Left cardiac atrium (tissue), 4 donors: ENCODE results near the gene OARD1. TPM values are rescaled to one million over a fixed set of nuclear protein-coding genes. Genes with fewer than 3 reads are reported as not detected.

Experiments
- ATAC-seq, 2 donors: fragments of 200-7000 bp; cut with Tn5 transposase; one replicate each; pipeline ENCODE4 v1.9.1; 2020; ENCODE audit warnings: mild to moderate bottlenecking in 2 of 2, moderate library complexity in 2 of 2
- DNase-seq: peaks from one replicate; pipeline ENCODE4 v3.0.0-alpha.2; 2020
- intact Hi-C, 2 donors: fragments of 100-400 bp; cut with DNase I; formaldehyde crosslinking; loops; one replicate each; pipeline versions ENCODE4 v1.14.1 to v1.15.1; 2022 to 2023
- total RNA-seq, 2 donors: library from RNA; stranded (reverse); fragmentation: NEBNext Ultra II Directional; extraction: Animal tissue kit (Norgen Biotek cat#: 25700); gene quantifications; one replicate each; pipeline ENCODE4 v1.2.1, GENCODE V29; 2021
- donor health status: DM: no; HTN: yes; CAD: no.
- donor health status: DM: no; HTN: yes; CAD: no; lungs with severe emphysema.
- donor health status: DM: yes; HTN: yes; CAD: no.
- donor health status: Dilated cardiomyopathy.

OARD1 gene
- total RNA-seq, 2 donors from 2014 or later = 13.9 to 16.3 TPM

DNA sequence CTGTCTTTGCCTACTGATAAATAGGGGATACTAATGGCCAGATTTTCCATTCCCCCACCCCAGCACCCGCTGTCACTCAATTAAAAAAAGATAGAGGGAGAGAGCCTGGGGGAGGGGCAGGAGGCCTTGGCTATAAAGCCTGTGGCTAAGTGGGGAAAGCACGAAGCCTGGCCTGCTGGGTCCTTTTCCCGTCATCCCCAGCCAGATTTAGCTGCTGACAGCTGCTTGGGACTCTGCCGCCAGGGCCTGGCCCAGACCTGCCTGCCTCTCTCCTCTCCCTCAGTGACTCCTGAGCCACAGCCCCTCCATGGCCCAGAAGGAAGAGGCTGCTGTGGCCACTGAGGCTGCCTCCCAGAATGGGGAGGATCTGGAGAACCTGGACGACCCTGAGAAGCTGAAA is 19.1 kb downstream of the OARD1 start, which contains the start of gene APOBEC2:
Gene APOBEC2, plus strand, starts transcription at position 162 of the 400 bp plus-strand sequence. Its CDS starts 146 bp downstream, at position 308.
- DNase-seq = peak; percentile 77
- intact Hi-C loops = no loop called here
- peak; percentile 88 to 92 for ATAC-seq

DNA sequence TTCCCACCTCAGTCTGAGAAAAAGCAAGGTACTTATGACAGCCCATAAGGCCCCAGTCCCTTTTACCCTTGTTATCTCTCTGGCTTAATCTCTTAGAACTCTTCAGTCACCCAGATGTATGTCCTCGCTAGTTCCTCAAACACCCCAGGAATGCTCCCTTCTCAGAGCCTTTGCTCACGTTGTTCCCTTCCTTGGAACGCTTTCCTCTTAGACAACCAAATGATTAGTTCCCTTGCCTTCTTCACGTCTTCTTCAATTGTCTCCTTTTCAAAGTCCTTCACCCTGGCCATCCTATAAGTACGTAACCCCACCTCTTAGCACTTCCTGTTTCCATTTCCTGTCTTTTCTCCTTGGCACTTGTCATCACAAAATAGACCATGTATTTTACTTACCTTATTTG is 20.3 kb downstream of the OARD1 start:
- no peak for DNase-seq
- ATAC-seq = no peak
- intact Hi-C loops = no loop called here

DNA sequence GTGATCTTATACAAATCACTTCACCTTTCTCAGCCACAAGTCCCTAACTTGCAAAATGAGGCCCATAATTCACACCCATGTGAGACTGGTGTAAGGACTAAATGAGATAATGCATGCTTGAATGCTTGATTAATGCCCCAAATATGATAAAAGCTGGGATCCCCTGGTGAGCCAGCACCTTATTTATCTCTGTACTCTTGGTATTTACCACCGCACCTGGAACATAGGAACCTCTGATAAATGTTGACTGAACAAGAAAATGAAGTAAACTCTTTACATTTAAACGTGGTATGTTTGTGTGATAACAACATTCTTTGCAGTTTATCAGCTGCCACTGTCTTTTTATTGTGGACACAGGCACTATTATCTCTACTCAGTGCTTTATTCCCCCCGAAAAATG is 21.6 kb downstream of the OARD1 start:
- DNase-seq = no peak
- intact Hi-C loops = no loop called here
- no peak for ATAC-seq

DNA sequence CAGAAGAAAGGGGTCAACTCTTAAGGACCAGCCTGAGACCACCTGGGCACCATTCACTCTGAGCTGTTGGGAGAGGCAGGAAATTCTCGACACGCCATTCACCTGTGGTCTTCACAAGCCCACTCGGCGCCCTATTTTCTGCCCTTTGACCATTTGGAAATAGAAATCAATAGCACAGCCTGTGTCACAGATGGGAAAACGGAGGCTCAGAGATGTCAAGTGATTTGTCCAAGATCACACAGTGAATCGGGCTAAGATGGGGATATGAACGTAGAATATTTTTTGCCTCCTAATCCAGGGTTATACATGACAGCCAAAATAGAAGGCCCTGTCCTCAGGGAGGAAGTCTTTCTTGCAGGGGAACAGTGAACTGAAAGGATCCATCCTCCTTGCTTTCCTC is 22.2 kb downstream of the OARD1 start:
- intact Hi-C loops = no loop called here
- no peak for DNase-seq
- ATAC-seq = no peak

DNA sequence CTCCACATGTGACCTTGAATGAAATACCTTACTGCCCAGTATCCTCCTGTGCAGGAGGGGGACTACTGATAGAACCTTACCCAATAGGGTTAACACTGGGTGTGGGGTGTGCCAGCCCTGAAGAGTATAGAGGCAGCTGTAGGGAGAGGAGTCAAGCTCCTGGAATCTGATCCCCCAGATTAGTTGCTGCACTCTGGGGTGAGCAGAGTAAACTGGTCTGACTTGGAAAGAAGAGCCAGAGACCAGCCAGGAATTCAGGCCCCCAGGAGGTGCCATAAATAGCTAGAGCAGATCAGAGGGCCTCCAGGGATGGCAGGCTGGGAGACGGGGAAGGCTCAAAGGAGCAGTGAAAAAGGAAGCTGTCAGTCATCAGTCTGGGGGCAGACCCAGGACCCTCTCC is 22.6 kb downstream of the OARD1 start:
- ATAC-seq = peak in 1 of 2 donors; percentile 36
- no peak for DNase-seq
- intact Hi-C loops = no loop called here

DNA sequence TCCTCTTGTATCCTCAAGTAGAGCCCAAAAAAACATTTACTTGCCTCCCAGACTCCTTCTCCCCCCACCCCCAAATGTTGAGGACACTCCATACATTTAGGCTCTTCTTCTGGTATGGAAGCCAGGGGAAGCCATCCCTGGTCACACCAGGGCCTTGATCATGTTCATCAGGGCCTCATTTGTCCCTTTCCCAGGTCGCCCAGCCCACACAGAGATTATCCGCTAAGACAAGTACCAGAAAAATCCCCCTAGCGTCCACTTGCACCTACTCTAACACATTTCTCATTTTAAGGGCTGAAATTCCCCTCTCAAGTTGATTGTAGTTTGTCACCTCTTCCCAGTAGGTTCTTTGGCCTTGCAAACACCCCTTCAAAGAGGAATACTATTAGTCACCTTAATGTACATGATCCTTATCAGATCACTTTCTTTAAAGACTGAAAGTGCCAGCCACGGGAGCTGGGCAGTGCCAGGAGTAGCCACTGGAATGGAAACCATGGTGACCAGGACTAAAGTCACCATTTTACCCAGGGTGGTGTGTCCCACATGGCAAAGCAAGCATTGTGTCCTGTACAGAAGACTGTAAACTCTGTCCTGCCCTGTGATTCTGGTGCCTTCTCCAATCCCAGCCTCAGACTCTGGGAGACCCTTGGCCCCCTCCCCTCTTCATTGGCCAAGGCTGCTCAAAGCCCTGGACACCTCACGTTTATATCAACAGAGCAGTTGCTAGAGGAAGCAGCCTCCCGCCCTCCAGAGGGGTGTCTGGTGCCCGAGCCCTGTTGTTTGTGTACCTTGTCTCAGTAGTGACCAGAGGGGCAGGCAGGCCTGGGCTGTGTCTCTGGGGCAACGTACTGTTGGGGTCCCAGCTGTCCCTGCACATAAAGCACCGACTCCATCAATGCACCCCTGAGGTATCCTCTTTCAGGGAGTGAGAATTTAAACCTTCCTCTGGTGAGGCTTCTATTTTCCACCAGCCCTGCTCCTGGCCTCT is 24.1 kb downstream of the OARD1 start:
- no peak for DNase-seq
- intact Hi-C loops = no loop called here
- ATAC-seq = no peak

DNA sequence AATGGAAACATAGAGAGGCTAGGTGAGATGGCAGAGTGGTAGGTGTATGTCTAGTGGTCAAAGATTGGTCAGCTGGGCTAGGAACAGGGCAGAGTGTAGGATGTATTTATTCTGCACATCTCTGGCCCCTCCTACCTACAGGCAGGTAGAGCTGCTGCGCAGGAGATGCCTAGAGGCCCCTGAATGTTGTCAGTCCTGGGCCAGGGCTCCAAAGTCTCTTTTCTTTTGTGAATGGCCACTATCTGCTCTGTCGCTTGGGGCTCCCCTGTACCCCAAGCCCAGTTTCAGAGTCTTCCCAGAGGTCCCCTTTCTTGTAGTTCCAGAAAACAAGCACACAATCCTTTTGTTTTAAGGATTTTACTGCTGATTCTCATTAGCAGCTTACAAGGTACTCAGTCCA is 24.9 kb downstream of the OARD1 start:
- no peak for DNase-seq
- no peak for ATAC-seq
- intact Hi-C loops = no loop called here

DNA sequence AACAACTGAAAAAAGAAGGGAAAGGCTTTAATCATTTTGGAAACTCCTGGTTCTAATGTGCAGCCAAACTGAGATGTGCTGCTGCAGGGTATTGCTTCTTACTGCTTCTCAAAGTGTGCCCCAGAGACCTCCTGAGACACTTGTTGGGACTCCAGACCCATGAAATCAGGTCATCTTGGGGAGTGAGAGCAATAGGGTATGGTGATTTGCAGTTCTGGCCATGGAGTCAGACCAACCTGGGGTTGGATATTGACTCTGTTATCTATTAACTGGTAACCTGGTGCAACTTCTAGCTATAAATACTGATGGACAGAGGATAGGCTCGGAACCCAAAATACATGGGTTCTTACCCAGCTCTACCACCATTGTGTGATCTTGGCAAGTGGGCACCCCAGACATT is 26.1 kb downstream of the OARD1 start:
- intact Hi-C loops = no loop called here
- DNase-seq (no peak), ATAC-seq (no peak)

DNA sequence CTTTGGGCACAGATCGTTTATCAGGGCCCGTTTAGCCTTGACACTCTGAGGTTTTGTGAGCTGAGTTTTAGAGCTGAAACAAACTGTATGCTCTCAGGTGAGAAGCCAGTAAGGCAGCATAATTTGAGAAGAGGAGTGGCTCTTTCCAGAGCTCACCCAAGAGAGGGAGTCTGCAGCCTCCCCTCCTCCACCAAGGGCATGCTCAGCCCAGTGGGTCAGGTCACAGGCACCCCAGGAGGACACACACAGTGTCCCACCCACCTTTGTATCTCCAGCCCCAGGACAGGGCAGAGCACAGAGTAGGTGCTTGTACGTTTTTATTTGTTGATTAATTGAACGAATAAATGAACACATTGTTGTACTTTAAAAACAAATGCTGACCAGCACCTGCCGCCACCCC is 26.5 kb downstream of the OARD1 start:
- ATAC-seq (no peak), DNase-seq (no peak)
- intact Hi-C loops = no loop called here

DNA sequence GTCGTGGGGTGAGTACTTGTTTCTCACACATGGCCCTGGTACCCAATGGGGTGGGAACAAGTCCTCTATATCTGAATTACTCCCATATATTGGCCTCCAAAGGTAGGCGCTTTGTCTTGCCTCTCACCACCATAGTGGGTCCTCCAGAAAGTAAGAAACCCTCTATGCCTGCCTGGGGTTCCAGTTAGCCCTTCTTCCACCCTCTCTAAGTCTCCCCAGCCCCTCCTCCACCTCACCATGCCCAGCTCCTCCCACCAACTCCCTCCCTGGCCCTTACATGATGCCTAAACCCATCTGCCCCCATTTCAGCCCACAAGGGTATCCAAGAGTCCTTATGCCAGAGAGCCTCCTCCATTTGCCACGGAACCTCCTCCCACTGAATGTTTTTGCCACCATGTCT is 29.0 kb downstream of the OARD1 start:
- no peak for DNase-seq
- ATAC-seq = no peak
- intact Hi-C loops = no loop called here

DNA sequence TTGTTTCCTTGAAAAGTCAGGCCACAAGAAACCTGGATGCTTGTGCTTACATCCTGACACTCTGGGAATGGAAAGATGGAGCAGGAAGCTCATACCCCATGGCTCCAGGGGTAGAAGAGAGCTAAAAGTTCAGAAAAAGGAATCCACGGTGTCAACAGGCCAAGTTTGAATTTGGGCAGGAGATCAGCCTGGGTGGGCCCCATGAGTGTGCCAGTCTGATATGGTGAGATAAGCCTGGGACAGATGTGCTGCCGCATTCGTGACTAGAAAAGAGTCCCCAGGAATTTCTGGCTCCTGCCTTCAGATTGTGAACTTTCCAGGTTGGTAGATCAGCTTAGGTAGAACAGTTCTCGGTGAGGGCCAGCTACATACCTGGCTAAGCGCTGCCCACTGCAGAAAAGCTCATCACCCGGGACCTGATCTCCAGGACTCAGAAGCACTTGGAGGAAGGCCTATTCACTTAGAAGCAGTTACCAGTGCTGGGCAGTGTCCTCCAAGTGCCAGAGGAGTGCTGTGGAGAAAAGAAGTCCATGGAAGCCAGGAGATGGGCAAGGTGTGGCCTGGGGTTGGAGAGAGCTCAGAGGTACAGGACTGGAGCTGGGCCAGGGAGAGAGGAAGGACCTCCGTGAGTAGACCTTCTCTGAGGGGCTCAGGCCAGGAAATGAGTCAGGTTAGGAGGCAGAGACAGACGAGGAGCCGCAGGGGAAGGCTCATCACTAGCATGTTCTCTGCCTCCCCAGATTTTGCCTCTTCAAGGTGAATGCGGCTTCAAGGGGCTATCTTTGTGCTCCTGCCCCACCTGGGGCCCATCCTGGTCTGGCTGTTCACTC is 29.7 kb downstream of the OARD1 start, which contains the start of gene TSPO2:
Gene TSPO2, plus strand, starts transcription at position 242 of the 830 bp plus-strand sequence. Its CDS starts 519 bp downstream, at position 761.
- DNase-seq = no peak
- ATAC-seq = no peak
- intact Hi-C loops = no loop called here

DNA sequence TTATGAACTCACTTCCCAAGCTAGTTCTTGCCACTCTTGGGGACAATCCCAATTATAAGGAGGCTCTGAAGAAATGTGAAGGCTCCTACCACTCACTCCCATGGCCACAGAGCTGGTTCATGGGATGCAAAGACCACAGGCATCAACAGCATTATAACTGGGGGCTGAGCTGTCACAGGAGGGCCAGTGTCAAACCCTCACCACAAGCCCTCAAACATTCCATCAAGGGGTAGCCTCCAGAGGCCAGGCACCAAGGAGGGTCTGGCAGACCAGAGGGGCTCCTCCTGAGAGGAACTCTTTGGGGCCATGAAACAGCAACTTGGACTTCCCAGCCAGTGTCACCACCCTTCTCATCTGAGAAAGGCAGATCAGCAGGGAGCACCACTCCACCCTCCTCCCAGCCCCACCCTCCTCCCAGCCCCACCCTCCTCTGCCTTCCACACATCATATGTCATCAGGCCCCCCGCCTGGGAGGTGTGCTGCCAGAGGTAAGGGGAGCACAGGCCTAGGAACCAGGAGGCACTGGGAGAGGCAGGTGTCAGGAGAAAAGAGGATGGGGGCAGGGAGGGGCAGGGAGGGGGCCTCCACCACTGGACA is 31.1 kb downstream of the OARD1 start:
- no peak for DNase-seq
- no peak for ATAC-seq
- intact Hi-C loops = no loop called here

DNA sequence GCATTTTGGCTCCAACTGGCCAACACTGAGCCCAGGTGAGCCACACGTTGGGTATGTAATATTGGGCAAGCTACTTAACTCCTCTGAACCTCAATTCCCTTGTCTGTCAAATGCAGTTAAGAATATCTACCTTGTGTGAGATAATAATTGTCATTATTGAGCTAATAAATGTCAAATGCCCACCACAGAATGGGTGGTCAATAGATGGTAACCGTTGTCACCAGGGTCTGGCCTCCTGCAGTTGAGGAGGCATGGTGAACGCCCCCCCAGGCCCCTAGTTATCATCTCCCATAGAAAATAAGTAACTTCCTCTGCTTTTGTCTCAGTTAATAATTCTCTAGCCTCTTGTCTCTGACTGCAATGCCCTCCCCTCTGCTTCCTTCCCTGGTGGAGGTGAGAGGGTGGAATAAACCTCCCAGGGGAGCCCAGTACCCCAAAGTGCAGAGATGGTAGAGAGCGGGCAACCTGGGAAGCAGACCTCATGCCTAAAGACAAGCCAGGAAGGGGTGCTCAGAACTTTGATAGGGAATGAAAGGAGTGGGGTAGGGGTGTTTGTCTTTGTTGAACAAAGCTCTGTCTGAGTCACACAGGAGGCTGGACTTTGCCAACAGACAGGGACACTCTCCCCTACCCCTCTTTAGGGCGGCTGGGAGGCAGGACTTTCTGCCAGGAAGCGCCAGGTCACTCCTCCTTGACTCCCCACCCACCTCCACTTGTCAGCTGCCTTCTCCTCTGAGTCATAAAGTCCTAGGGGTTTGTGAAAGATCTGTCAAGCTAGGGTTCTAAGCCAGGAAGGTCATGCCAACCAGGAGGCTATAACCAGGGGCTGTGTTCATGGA is 31.8 kb downstream of the OARD1 start:
- no peak for DNase-seq
- intact Hi-C loops = no loop called here
- ATAC-seq = peak in 1 of 2 donors; percentile 80

DNA sequence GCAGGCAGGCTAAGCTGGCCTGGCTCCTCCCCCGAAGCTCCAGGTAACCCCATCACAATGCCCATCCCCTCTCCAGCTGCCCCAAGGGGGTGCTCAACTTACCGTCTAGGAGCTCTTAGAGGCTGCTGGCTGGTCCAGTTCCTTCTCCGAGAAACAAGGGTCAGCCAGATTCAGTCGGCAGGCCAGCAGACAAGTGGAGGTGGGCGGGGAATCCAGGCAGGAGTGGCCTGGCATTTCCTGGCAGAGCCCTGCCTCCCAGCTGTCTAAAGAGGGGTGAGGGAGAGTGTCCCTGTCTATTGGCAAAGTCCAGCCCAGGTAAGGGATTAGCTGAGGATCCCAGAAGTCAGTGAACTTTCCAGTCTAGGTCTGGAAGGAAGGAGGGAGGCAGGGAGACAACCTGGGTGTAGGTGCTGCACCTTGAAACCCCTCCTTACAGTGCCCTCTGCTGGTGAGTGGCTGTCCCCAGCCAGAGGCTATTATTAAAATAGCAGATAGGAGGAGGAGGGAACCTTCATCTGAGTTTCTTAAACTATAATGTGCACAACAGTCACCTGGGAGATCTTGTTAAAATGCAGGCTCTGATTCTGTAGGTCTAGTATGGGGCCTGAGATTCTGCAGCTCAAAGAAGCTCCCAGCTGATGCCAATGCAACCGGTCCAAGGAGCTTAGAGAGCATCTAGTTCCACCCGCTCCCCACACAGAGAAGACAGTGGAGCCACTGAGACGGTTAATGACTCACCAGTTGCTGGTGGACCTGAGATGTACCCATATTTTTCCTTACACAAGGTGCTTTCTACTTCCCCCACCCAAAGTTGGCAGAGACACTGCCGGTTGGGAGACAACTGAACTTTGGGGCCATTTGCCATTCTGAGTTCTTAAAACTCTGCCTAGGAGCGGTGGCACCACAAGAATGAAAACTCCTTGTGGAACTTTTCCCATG is 32.8 kb downstream of the OARD1 start, which contains the start of gene UNC5CL:
Gene UNC5CL, minus strand, starts transcription at position 162 of the 939 bp plus-strand sequence. CDS start 4,147 bp downstream, outside the sequence.
- intact Hi-C loops = no loop called here
- ATAC-seq (peak; percentile 40 to 46), DNase-seq (no peak)

DNA sequence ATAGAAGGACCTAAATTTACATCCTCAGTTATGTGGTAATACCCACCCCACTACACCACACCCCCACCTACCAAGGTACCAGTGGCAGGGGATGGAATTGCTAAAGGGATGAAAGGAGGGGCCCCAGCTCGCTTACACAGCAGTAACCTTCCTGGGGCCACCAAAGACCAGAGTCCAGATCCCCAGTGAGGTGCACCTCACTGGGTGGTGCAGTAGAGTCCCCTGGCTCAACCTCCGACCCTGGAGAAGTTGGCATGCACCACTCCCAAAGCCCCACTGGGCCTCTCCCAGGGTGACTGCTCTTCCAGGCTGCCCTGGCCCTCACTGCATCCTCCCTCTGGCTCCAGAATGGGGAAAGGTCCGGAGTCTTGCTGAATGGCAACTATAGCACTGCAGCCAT is 34.0 kb downstream of the OARD1 start:
- intact Hi-C loops = no loop called here

DNA sequence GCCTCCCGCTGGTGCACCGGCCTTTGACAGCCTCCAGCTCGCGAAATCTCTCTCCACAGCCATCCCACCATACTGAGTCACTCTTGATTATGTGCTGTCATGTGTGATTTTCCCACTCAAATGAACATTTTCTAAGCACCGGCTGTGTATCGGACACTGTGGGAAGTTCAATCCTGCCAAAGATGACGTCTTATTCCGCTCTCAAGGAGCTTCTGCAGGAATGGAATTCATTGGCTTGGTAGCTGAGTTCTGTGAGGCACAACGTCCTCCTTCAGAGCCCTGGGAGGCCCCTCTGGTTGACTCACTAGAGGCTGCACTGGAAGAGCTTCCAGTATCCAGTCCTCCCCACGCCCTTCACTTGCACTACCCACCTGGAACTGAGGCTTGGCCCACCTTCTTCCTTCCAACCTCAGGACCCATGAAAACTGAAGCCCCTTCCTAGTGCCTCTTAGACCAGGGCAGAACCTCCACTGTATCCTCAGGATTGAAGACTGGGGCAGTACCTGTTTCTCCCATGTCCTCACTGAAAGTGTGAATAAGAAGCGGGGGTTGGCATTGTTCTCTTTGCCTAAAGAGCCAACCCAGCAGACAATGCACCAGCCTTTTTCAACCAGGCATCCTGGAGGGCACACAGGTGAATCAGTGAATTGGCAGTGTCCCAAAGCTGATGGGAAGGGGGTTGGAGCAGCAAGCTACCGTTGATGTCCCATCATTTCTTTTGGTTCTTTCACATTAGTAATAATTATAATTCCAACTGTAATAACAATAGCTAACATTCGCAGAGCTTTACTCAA is 34.9 kb downstream of the OARD1 start:
- intact Hi-C loops = no loop called here
- ATAC-seq (no peak), DNase-seq (no peak)

More for the DNA sequence above, 34.0 kb downstream of the OARD1 start:
- DNase-seq (no peak), ATAC-seq (no peak)

DNA sequence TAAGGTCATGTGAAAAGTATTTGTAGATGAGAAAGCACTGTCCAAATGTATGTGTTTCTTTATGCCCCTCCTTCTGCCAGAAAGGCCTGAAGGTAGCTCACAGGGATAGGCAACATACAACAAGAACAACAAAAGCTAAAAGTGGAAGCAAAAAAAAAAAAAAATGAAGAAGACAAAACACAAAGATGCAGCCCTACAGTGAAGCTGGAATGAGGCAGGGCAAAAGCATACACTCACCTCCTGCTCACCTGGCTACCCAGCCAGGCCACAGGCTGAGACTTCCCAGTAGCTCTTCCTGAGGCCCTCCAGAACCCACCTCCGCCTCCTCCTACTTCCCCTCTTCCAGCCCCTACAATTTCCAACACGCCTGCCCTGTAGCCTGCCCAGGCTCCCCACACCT is 35.6 kb downstream of the OARD1 start:
- no peak for ATAC-seq
- DNase-seq = no peak
- intact Hi-C loops = no loop called here
